Lower leg skin (tissue), 4 donors: ENCODE measurements around the gene EHD3. TPM values are rescaled to one million over a fixed set of nuclear protein-coding genes. Genes with fewer than 3 reads are reported as not detected.

Source experiments
- DNase-seq, 2 donors: peaks; one replicate each; pipeline ENCODE4 v3.0.0-alpha.2; 2019; ENCODE audit warnings: low spot score in 2 of 2
- H3K4me3 ChIP-seq: fragments of 200-600 bp; sonication (generic); 2 replicates; pipeline ENCODE4 v1.5.1; 2017; ENCODE audit warnings: mild to moderate bottlenecking, low read depth; ENCODE audit not compliant: poor library complexity, severe bottlenecking
- POLR2A ChIP-seq, 2 donors: fragments of 450-650 bp; IDR thresholded peaks; one replicate each; pipeline ENCODE4 v1.6.1; 2016 to 2017; ENCODE audit warnings: antibody characterized with exemption in 2 of 2, mild to moderate bottlenecking in 1 of 2, moderate library complexity in 1 of 2
- WGBS, 2 donors: methylation state at CpG; one replicate each; pipeline ENCODE4 v1.1.5; 2018; 5-methylcytosine and 5-hydroxymethylcytosine counted together
- intact Hi-C: fragments of 100-400 bp; cut with DNase I; formaldehyde crosslinking; loops from one replicate; pipeline ENCODE4 v1.15.0; 2023; ENCODE audit warnings: low total_unique reads
- total RNA-seq, 4 donors: library from RNA; depleted of rRNA; stranded (reverse); fragments of >200 nt; gene quantifications; one replicate each; pipeline ENCODE4 v1.1.0, GENCODE V29; 2016
- TF ChIP-seq, protein P1 (sequence below), 3 donors: fragments of 450-650 bp; IDR thresholded peaks; one replicate each; pipeline ENCODE4 v1.5.1; 2016; ENCODE audit warnings: antibody characterized with exemption in 3 of 3, mild to moderate bottlenecking in 3 of 3, moderate library complexity in 2 of 3

The EHD3 gene
- total RNA-seq, 4 donors from 2014 or later: 2.8 to 4.3 (median 3.5) TPM

DNA sequence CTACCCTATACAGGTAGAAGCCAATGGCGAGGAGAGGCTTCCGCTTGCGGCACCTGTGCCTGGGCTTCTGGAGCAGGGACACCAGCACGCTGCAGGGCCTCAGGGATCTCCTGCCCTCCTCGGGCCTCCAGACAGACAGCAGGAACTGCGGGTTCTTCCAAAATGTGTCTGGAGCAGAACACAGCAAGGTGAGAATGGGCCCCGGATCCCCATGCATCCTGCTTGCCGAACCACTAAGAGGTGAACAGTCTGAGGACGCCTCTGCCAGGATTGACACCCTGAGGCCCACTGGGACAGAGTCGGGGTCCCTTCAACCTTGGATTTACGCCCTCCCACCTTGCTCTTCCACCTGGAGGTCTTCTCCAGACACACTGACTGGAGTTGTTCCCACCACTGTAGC, 42.0 kb upstream of the EHD3 start:
- TF ChIP-seq, protein P1, sequence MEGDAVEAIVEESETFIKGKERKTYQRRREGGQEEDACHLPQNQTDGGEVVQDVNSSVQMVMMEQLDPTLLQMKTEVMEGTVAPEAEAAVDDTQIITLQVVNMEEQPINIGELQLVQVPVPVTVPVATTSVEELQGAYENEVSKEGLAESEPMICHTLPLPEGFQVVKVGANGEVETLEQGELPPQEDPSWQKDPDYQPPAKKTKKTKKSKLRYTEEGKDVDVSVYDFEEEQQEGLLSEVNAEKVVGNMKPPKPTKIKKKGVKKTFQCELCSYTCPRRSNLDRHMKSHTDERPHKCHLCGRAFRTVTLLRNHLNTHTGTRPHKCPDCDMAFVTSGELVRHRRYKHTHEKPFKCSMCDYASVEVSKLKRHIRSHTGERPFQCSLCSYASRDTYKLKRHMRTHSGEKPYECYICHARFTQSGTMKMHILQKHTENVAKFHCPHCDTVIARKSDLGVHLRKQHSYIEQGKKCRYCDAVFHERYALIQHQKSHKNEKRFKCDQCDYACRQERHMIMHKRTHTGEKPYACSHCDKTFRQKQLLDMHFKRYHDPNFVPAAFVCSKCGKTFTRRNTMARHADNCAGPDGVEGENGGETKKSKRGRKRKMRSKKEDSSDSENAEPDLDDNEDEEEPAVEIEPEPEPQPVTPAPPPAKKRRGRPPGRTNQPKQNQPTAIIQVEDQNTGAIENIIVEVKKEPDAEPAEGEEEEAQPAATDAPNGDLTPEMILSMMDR (IDR thresholded peaks at IDR 0.05): no peak
- TF ChIP-seq POLR2A (IDR thresholded peaks at IDR 0.05): no peak
- intact Hi-C loops: no loop called here
- no peak overlapping the region for H3K4me3 ChIP-seq
- DNase-seq: peak in 1 of 2 donors; percentile 62
- WGBS, 2 donors: 95 to 98% methylated on average over 11 of the region's 11 CpGs

DNA sequence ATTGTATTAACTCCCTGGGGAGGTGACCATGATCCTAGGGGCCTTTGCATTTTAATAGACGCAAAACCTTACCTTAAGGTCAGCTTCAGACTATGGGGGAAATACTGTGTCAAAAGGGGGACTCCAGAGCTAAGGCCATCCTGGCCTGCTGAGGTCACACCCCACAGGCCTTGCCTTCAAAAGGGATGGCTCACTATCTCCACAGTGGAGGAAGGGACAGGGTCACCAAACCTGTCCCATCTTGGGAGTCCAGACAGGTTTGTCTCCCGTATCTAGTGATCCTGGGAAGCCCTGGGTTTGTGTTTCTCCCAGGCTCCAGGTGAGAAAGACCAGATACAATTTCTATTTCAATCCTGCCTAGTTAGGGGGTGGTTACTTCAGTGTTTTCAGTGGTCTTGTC, 41.6 kb upstream of the EHD3 start:
- 95% methylated on average over 2 of the region's 2 CpGs for WGBS, 2 donors
- intact Hi-C loops: no loop called here
- TF ChIP-seq, protein P1 (IDR thresholded peaks at IDR 0.05): no peak
- TF ChIP-seq POLR2A (IDR thresholded peaks at IDR 0.05): no peak
- DNase-seq: no peak
- H3K4me3 ChIP-seq: no peak overlapping the region

DNA sequence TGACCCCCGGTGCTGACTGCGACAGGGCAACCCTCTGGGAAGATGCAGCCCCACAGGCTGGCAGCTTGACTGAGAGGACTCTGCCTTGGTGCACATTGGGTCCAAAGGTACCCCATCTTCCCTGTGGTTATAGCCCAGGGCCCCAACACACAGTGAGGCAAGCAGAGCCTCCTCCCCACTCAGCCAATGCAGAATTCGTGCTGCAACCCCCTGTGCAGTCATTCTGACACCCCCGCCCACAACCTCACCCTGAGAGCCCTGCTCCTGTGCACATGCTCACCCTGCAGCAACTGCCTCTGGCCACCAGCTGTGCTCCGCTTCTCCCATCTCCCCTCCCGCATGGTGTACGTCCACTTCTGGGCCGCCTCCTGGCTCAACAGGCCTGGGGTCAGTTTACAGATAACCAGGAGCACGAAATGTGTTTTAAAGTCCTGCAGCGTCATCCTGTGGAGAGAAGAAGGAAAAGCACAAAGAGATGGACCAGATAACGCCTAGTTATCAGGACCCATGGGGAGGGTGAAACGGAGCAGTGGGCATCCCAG, 41.0 kb upstream of the EHD3 start:
- intact Hi-C loops: no loop called here
- WGBS, 2 donors: 91 to 92% methylated on average over 12 of the region's 12 CpGs
- TF ChIP-seq POLR2A (IDR thresholded peaks at IDR 0.05): no peak
- TF ChIP-seq, protein P1 (IDR thresholded peaks at IDR 0.05): no peak
- no peak overlapping the region for H3K4me3 ChIP-seq
- peak in 1 of 2 donors; percentile 60 for DNase-seq

DNA sequence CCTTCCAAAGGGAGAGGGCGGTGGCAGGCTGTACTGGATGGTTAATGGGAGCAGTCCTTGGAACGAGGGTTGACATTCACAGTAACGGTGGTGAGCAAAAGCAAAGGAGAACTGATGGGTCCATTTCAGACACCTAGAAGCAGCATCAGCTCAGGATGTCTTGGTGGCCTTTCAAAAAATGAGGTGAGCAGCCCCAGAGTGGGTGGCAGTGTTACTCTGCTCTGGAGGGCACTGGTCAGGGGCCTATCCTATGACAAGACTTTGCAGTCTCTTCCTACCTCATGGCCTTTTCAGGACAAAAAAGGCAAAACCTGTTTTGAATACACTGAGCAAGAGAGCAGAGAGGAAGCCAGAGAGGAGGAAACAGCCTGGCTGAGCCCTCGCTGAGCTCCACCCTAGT, 40.1 kb upstream of the EHD3 start:
- no peak overlapping the region for H3K4me3 ChIP-seq
- peak in 1 of 2 donors; percentile 52 for DNase-seq
- intact Hi-C loops: no loop called here
- TF ChIP-seq POLR2A (IDR thresholded peaks at IDR 0.05): no peak
- TF ChIP-seq, protein P1 (IDR thresholded peaks at IDR 0.05): no peak
- WGBS, 2 donors: 89 to 96% methylated on average over 4 of the region's 4 CpGs

DNA sequence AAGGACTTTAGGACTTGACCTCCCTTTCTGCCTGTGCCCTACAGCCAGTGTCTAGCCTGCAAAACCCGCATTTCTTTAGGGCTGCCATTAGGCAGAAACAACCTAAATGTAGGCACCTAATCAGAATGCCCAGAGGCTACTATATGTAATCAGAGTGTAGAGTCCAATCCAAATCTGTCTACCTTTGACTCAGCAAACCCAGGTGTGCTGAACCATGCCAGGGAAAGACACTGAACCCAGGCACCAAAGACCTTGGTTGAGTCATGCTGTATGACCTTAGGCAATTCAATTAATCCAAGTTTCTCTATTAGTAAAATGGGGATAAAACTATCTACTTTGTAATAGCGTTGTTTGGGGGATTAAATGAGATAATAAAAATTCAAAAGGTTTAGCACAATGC, 37.3 kb upstream of the EHD3 start:
- intact Hi-C loops: no loop called here

More for the DNA sequence above, 37.3 kb upstream of the EHD3 start:
- WGBS, 2 donors: 52 to 62% methylated on average over 2 of the region's 2 CpGs
- no peak overlapping the region for H3K4me3 ChIP-seq
- DNase-seq: peak in 1 of 2 donors; percentile 10
- no peak for TF ChIP-seq POLR2A (IDR thresholded peaks at IDR 0.05)
- TF ChIP-seq, protein P1 (IDR thresholded peaks at IDR 0.05): no peak
